ENCODE measurements around the gene ZDHHC11B.

The ZDHHC11B gene

GRCh38 chr5:671459-672328 is 112.8 kb downstream of the ZDHHC11B start:
- DNase-seq, result peak; percentile 67

- no peak for DNase-seq
Measured at GRCh38 chr5:670396-671270, 113.9 kb downstream of the ZDHHC11B start.

DNA sequence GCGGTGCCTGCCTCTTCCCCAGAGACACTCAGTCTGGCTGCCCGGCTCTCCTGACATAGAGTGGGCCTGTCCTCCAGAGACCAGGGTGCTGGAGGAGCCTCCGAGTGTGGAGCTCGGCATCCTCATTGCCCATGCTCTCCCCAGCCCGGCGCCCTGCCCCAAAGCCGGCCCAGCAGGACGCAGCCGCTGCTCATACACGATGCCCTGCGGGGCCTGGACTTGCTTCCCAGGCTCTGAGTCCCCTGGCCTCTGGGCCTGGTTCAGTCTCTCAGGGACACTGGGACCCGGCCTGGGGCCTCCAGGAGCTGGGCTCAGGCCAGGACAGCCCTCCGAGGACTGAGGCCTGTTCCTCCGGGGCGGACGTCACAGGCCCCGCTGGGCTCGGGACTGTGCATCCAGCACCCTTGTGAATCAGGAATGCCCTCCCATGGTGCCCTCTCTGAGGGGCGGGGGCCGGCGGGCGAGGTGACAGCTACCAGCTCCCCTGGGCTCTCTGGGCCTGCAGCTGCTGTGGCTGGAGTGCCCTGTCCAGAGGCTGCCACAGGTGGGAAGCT is 114.6 kb downstream of the ZDHHC11B start:
- DNase-seq, result no peak

DNA sequence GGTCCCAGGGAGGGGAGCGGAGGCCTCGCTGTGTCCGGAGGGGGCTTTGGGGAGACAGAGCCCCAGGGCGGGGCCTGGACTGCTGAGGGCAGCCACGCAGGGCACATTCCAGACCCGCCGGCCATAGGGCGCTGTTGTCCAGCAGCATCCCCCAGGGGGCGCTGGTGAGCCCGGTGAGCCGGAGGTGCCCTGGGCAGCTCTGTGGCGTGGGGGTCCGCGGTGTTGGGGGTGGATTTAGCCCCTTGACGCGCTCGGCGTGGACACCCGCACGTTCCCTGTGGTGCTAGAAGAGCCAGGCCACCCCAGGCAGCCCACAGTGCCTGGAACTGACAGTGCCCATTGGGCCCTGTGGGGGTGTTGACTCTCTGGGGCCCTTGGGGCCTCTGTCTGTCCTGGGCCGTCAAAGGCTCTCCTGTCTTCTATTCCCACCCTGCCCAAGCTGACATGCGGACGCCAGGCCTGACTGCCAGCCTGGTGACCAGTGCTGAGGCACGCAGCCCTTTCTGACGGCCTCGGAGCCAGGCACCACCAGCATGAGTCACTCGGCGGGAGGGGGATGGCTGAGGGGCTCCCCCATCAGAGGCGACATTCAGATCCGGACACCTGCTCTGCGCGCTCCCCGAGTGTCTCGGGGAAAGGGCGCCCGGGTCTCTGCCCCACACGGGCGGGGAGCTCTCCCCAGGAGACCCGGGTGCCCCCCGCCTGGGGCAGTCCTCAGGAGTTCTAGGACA is 115.3 kb downstream of the ZDHHC11B start:
- DNase-seq, result peak; percentile 50

DNA sequence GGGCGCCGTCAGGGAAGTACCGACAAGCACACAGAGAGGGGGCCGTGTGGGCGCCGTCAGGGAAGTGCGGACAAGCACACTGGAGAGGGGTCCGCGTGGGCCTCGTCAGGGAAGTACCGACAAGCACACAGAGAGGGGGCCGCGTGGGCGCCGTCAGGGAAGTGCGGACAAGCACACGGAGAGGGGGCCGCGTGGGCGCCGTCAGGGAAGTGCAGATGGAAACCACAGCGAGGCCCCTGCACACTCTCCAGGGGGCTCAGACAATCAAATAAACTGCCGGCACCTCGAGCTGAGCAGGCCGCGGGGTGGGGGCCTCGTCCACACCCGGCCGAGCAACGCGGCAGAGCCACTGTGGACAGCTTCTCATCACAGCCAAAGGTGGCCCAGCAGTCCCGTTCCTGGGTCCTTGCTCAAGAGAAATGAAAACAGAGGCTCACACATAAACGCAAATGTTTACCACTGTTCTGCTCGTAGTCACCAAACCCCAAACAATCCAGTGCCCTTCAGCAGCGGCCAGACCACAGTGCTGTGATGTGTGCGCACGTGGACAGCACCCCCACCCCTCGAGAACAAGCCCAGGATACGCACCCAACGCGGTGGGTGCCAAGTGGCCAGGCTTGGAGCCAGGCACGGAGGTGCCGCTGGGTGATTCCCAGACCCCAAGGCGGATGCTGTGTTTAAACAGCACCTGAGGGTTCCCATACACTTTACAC is 116.1 kb downstream of the ZDHHC11B start:
- DNase-seq, result no peak

DNA sequence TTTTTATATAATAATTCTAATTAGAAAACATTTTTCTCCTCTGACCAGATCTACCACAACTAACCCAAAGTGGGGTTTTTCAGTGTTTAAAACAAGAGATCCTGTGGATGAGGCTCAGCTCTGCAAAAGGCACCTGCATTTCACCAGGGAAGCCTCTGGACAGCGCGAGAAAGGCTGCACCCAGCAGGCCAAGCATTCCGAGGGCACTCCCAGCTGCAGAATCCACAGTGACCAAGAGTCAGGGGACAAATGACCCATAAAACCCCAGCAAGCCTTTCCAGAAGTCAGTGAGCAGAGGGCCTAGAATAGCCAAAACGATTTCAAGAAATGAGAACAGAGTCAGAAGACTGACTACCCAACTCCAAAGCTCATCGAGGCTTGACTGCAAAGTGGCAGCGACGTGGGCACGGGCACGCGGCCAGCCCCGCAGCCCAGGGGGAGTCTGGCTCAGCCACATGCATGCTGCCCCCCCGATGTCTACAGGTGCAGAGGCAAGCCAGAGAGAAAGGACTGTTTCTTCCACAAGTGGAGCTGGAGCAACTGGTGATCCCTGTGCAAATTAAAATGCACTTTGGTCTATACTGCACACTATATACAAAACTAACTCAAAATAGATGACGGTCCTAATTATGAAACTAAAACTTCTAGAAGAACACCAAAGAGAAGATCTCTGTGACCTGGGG is 117.6 kb downstream of the ZDHHC11B start:
- no peak for DNase-seq

- DNase-seq, result no peak
Measured at GRCh38 chr5:665956-666711, 118.4 kb downstream of the ZDHHC11B start.

- DNase-seq, result no peak
Measured at GRCh38 chr5:665541-665955, 119.0 kb downstream of the ZDHHC11B start.

DNA sequence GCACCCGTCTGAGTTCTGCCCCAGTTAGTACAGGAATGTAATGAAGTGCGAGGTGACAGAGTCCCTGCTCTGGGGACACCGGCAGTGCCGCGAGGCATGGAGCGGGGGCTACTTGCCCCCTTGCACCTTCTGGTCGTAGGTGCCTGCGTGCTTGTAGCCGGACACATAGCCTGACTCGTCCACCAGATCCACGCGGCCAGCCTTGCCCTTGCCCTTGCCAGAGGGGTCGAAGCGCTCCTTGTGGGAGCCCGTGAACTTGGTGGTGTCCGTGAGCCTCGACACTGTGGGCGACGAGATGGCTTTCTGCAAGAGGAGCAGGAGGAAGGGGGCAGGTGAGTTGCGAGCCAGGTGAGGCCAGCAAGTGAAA is 119.6 kb downstream of the ZDHHC11B start:
- no peak for DNase-seq

DNA sequence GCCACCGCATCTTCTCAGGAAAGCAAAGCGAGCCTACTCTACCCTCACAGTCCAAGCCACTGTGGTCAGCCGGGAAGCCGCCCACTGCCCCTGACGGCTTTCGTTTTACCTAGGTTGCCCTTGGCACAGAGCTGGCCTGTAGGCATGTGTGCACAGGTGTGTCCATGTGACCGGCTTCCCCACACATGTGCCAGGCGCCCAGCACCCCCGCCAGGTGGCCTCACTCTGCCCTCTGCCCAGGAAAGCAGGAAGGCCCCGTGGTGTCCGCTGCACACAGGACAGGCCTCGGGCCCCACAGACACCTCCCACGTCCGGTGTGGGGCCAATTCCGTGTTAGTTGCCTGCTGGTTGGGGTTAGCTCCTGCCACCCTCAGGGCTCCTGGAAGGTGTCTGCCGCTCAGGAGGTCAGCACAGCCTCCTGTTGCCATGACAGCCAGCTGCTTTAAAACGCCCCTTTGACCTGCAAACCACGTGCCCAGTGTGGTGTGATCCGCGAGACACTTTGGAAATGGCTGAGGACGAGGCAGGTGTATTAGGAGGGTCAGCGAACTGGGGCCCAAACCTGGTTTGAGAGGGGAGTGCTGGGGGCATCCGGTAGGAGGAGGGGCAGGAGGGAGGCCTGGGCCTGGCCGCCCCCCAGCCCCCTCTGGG is 120.1 kb downstream of the ZDHHC11B start:
- DNase-seq, result no peak

GRCh38 chr5:663436-664342 is 120.8 kb downstream of the ZDHHC11B start:
- DNase-seq, result no peak

GRCh38 chr5:662751-663435 is 121.6 kb downstream of the ZDHHC11B start:
- DNase-seq, result no peak

DNA sequence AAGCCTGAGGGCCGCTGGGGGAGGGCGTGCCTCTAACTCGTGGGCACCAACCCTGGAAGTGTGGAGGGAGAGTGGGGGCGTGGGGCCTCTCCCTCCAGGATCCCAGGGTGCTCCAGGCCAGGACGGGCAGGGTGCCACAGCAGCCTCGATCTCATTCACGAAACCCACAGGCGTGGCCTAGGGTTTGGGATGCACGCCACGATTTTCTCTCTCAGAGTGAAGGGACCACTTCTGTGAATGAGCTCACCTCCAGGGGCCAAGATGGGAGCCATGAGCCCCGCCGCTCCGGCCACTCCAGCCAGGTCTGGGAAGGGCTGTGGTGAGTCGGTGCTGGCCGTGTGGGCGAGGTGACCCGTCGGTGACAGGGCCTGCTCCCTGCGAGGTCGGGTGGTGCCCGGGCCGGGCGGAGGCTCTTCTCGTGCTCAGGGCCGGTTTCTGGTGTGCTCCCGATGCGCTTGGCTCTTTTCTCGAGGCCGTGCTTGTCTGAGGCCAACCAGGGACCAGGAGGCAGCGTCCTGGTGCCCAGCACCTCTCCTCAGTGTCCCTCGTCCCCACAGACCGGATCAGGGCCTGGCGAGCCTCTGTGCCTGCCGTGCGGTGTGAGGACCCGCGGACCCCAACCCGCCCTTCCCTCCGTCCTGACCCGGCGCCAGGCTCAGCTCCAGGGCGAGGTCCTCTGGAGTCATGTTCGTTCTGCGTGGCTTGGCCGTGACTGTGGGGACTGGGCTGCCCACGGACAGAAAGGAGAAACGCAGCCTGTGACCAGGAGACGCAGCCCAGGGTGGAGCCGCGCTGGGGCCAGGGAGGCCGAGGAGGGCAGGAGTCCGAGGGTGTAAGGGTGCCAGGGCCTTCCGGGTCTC is 122.4 kb downstream of the ZDHHC11B start:
- DNase-seq, result no peak

- no peak for DNase-seq
Measured at GRCh38 chr5:660491-661030, 124.0 kb downstream of the ZDHHC11B start.

Data from T-helper 9 cell (primary cell).